HG03457 (cell line): ENCODE measurements around the gene HRCT1.
"Not testable (repeated sequence)": the region's sequence is repeated elsewhere in the genome, so short reads cannot be mapped to it uniquely, and the experiment has no call there.

Experiments
- ATAC-seq: cut with Tn5 transposase; IDR thresholded peaks from one replicate; pipeline ENCODE4 v1.9.1; 2021; ENCODE audit warnings: moderate number of reproducible peaks; ENCODE audit not compliant: unreplicated experiment

The HRCT1 gene

GRCh38 chr9:35917261-35917660, 11.3 kb downstream of the HRCT1 start:
- ATAC-seq: no peak

DNA sequence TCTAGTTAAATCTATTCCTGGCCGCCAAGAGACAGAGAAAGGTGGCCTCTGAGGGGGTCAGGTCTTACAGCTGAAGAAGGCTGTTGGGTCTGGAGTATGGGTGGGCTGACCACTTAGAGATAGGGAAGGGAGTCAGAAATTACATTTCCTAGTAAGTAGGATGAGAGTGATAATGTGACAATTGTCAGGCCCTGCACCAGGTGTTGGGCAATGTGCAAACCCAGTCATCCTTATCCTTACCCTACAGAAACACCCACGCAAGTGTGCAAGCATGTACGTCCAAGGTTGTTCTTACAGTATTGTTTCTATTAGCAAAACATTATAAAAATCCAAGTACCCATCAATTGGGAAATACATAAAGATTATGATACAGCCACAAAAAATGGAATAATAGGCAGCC, 12.8 kb downstream of the HRCT1 start:
- ATAC-seq: no peak

DNA sequence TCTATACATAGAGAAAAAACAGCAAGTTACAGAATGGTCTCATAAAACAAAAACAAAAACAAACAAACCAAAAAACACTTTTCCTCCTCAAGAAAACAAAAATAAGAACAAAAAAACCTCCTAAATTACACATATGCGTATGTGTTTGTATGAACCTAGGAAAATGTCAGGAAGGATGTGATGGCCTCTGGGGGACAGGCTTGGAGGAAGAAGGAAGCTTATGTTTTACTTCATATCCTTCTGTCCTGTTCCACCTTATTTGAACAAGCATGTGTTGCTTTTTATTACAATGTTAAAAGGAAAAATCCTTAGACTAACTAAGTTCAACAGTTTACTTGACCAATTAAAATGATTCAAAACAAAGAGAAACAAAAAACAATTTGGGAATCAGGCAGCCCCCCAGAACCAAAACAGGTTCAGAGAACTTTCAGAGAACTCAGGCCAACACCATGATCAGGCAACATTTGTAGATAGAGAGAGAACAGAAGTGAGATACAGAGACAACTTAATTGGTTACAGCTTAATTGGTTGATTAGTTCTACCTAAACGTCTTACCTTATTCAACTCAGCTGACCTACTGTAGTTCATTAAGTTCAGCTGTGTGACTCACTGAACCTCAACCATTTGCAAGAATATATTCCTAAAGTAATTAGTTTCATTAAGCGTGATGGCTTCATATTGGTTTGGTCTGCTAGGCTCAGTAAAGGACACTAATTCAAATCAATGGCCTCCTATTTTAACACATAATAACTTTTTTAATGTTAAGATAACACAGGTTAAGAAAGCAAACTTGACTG, 13.4 kb downstream of the HRCT1 start:
- ATAC-seq: no peak

GRCh38 chr9:35920051-35920620, 14.1 kb downstream of the HRCT1 start:
- ATAC-seq: no peak

DNA sequence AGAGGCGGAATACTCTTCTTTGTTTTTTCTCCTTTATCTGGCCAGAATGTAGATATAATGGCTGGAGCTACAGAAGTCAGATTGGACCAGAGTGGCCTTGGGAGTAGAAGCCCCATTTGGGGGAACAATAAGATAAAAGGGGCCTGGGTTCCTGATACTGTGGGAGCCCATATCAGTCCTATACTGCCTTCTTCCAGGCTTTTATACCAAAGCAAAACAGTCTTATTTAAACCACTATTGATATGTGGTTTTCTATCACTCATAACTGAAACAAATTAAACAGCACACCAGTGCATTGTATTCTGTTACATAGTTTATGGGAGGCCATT, 17.6 kb downstream of the HRCT1 start:
- ATAC-seq: no peak

DNA sequence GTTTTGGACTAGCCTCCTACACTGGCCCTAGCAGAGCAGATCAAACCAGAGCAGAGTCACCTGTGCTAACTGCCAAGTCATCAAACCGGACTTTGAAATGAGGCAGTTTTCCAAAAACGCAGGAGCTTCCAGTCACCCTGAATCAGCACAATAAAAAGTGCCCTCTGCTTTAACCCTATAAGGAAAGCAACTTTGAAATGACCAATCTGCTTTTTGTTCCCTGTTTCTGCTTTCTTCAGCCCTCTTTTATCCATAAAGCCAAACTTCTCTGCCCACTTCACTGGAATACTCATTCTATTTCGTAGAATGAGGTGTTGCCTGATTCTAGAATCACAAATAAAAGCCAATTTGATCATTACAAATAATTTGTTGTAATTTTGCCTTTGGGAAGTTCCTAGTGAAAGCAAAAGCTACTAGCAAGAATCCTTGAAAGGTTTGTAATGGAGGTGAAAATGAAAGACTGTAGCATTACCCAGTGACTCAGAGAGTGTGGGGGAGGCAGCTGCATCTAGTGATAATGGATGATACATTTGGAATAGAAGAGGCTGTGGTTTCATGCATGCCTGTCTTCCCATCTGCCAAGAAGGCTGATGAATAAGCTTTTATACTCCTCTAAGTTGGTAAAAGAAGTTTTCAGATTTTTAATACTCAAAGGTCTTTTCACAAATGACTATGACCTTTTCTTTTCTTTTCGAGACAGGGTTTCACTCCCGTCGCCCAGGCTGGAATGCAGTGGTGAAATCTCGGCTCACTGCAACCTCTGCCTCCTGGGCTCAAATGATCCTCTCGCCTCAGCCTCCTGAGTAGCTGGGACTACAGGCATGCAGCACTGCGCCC, 18.1 kb downstream of the HRCT1 start:
- no peak for ATAC-seq

GRCh38 chr9:35928591-35929452, 22.8 kb downstream of the HRCT1 start:
- ATAC-seq: no peak

DNA sequence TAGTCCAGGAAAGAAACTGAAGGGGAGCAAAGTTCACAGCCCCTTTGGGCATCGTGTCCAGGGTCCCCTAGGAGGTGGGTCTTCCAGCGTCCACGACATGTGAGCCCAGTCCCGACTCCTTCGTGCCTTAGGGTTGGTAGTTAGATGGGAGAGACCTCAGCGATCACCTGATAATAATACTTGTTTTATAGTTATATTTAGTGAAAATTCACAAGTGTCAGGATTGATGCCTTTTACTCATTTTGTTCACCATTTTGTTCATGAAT, 23.4 kb downstream of the HRCT1 start:
- ATAC-seq: no peak

GRCh38 chr9:35930521-35930920, 24.5 kb downstream of the HRCT1 start:
- no peak for ATAC-seq

DNA sequence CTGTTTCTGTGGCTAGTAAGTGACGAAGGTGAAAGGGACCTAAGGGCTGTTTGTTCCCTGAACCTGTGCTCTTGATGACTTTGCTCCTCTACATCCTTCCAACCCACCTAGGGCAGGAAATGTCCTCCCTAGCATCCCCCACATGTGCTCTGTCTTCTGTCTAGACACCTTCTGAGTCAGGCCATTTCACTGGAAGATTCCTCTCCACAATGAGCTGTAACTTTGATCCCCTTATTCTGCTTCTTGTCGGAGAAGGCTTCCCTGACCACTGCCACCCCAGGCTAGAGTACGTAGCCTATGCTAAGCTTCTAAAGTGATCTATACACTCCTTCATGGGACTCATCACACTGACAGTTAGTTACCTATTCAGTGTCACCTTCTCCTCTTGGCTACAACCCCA, 25.0 kb downstream of the HRCT1 start:
- ATAC-seq: no peak

DNA sequence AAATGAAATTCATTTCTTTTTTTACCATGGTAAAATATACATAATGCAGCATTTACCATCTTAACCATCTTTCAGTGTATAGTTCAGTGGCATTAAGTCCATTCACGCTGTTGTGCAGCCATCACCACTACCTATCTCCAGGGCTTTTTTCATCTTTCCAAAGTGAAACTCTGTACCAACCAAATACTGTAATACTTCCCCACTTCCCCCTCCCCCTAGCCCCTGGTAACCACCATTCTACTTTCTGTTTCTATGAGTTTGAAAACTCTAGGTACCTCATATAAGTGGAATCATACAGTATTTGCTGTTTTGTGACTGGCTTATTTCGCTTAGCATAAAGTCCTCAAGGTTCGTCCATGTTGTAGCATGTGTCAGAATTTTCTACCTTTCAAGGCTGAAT, 26.7 kb downstream of the HRCT1 start:
- no peak for ATAC-seq

- ATAC-seq: no peak
Observed at GRCh38 chr9:35933550-35934067, 27.6 kb downstream of the HRCT1 start.

DNA sequence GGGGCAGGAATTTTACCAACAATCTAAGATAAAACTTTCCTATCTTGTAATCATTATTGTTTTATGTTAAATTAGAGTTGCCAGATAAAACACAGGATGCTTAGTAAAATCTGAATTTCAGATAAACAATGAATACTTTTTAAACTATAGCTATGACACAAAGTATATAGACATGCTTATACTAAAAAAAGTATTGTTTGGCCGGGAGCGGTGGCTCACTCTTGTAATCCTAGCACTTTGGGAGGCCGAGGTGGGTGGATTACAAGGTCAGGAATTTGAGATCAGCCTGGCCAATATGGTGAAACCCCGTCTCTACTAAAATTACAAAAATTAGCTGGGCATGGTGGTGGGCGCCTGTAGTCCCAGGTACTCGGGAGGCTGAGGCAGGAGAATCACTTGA, 28.1 kb downstream of the HRCT1 start:
- not testable (repeated sequence) for ATAC-seq

DNA sequence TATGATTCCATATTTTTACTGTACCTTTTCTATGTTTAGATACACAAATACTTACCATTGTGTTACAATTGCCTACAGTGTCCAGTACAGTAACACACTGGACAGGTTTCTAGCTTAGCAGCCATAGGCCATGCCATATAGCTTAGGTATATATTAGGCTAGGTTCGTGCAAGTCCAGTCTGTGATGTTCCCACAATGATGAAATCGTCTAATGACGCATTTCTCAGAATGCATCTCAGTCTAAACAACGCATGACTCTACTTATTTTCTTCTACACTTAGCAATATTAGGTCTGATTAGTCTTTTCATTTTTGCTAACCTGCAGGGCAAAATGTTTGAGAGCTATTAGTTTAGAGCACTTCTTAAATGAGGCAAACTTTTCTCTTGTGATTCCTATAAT, 29.3 kb downstream of the HRCT1 start:
- no peak for ATAC-seq

GRCh38 chr9:35935755-35936509, 29.9 kb downstream of the HRCT1 start:
- ATAC-seq: no peak

GRCh38 chr9:35937227-35937626, 31.2 kb downstream of the HRCT1 start:
- no peak for ATAC-seq

- ATAC-seq: no peak
Observed at GRCh38 chr9:35938474-35939356, 32.7 kb downstream of the HRCT1 start.

DNA sequence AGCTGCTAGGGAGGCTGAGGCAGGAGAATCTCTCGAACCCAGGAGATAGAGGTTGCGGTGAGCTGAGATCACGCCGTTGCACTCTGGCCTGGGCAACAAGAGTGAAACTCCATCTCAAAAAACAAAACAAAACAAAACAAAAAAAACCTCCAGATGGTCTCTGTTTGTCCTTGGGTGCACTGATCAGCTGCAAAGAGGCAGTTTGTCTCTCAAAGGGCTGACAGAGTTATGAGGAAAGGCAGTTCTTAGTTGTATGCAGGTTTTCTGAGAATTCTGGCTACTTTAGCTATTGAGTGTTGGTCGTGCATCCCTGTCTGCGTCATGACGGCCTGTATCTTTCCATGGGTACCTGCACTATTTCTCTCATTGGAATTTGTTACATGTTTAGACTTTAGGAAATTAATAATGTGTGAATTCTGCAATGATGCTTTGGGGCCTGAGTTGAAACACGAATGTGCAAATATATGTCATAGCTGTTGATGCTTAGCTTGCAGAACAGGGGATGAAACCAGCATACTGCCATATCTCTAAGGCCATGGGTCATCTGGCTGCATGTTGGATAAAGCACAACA, 33.8 kb downstream of the HRCT1 start:
- ATAC-seq: no peak
